Retinal pigment epithelial cell (primary cell): ENCODE data around the gene ZMAT5.

Experiments used
- DNase-seq: peaks from one replicate; pipeline ENCODE4 v3.0.0-alpha.2; 2010; ENCODE audit warnings: low read depth
- H3K4me3 ChIP-seq: 2 replicates; pipeline ENCODE4 v1.5.1; 2011; ENCODE audit warnings: mild to moderate bottlenecking, low read length, control low read depth, moderate library complexity
- CTCF ChIP-seq: conservative IDR thresholded peaks from 2 replicates; pipeline ENCODE4 v1.5.1; 2011; ENCODE audit warnings: low read depth, low read length, control low read depth, inconsistent platforms

ZMAT5 gene

GRCh38 chr22:29731058-29731850 is 35.6 kb downstream of the ZMAT5 start:
- DNase-seq, result no peak
- no peak for TF ChIP-seq CTCF
- no peak overlapping the region for H3K4me3 ChIP-seq

- TF ChIP-seq CTCF, result no peak
- no peak overlapping the region for H3K4me3 ChIP-seq
- no peak for DNase-seq
Measured at GRCh38 chr22:29729161-29729560, 37.6 kb downstream of the ZMAT5 start.

GRCh38 chr22:29727131-29727523 is 39.7 kb downstream of the ZMAT5 start:
- DNase-seq, result peak; percentile 29
- no peak overlapping the region for H3K4me3 ChIP-seq
- peak; percentile 44 for TF ChIP-seq CTCF

- no peak for DNase-seq
- no peak for TF ChIP-seq CTCF
- no peak overlapping the region for H3K4me3 ChIP-seq
Measured at GRCh38 chr22:29726512-29727130, 40.2 kb downstream of the ZMAT5 start.

GRCh38 chr22:29726106-29726505 is 40.7 kb downstream of the ZMAT5 start:
- no peak overlapping the region for H3K4me3 ChIP-seq
- TF ChIP-seq CTCF, result no peak
- DNase-seq, result no peak

GRCh38 chr22:29724843-29725242 is 42.0 kb downstream of the ZMAT5 start:
- no peak overlapping the region for H3K4me3 ChIP-seq
- DNase-seq, result no peak
- no peak for TF ChIP-seq CTCF

- no peak for TF ChIP-seq CTCF
- no peak for DNase-seq
- no peak overlapping the region for H3K4me3 ChIP-seq
Measured at GRCh38 chr22:29723766-29724165, 43.0 kb downstream of the ZMAT5 start.
